Measurements from ENCODE around the gene CD247.

The CD247 gene

DNA sequence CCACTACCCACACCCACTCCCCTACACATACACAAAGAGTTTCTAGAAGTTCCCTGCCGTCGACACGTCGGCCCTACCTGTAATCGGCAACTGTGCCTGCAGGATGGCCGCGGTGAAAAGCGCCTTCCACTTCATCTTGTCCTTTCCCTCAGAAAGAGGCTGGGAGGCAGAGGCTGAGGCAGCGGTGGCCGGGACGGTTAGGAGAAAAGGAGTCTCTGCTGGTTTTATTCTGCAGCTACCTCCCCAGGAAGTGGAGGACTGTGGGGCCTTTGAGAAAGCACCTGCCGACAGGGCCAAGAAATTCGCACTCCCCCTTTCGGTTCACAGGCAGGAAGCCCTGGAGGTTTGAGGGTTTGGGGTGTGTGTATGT lies at the start of gene CD247:
Gene CD247 (minus strand): TSS at position 199 of the 370 bp plus-strand sequence. CDS start 64 bp downstream, at position 135.
- Histone ChIP-seq H3K9ac (ENCODE audit: low read depth, low read length, poor library complexity, severe bottlenecking) (peak within 1 kb of the TSS; percentile 95), H3K4me2 (ENCODE audit: low read depth, low read length, poor library complexity, severe bottlenecking) (peak within 1 kb of the TSS; percentile 94)

DNA sequence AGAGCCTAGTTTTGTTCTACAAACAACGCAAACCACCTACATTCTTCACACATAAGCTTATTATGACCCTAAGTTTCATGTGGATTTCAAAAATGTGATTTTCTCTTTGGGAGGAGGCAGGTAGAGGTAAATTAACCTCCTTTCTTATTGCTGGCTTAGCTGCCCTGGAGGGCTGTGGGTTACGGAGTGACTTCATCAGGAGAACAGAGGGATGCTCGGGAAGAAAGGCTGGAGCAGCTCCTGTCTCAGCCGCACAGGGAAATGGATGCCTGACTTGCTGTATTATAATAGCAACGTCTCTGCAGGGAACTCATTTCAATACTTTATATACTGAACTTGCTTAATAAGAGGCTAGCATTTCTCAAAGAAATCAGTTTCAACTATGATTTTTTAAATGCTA lies 49.3 kb upstream of the CD247 start:
- Histone ChIP-seq H3K9ac (ENCODE audit: low read depth, low read length, poor library complexity, severe bottlenecking) (peak overlapping the region; percentile 22), H3K9me2 (replicated peaks; ENCODE audit: low read depth, low read length) (no peaks in the 10 kb centered on the region), H3K4me1 (ENCODE audit: insufficient read depth, low read length, poor library complexity, severe bottlenecking) (peaks cover 14% of the 10 kb centered on the region), H2AFZ (ENCODE audit: low read length) (peak overlapping the region; percentile 38; the same call in 1 of the 2 replicates), H3K4me3 (ENCODE audit: low read length, poor library complexity, severe bottlenecking) (no peak overlapping the region), H4K20me1 (ENCODE audit: insufficient read depth, low read length, poor library complexity, severe bottlenecking) (no peaks in the 10 kb centered on the region), H3K27me3 (ENCODE audit: insufficient read depth, low read length, poor library complexity, severe bottlenecking) (no peaks in the 10 kb centered on the region), H3K79me2 (ENCODE audit: insufficient read depth, low read length) (no peaks in the 10 kb centered on the region), H3F3A (ENCODE audit: low read depth) (no peaks in the 10 kb centered on the region; the same call in 1 of the 2 replicates), H3K4me2 (ENCODE audit: low read depth, low read length, poor library complexity, severe bottlenecking) (no peak overlapping the region), H3K36me3 (ENCODE audit: insufficient read depth, low read length) (no peaks in the 10 kb centered on the region), H3K9me3 (ENCODE audit: insufficient read depth, low read depth, low read length) (no peaks in the 10 kb centered on the region)
- TF ChIP-seq, protein P1, sequence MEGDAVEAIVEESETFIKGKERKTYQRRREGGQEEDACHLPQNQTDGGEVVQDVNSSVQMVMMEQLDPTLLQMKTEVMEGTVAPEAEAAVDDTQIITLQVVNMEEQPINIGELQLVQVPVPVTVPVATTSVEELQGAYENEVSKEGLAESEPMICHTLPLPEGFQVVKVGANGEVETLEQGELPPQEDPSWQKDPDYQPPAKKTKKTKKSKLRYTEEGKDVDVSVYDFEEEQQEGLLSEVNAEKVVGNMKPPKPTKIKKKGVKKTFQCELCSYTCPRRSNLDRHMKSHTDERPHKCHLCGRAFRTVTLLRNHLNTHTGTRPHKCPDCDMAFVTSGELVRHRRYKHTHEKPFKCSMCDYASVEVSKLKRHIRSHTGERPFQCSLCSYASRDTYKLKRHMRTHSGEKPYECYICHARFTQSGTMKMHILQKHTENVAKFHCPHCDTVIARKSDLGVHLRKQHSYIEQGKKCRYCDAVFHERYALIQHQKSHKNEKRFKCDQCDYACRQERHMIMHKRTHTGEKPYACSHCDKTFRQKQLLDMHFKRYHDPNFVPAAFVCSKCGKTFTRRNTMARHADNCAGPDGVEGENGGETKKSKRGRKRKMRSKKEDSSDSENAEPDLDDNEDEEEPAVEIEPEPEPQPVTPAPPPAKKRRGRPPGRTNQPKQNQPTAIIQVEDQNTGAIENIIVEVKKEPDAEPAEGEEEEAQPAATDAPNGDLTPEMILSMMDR (conservative IDR thresholded peaks at IDR 0.05; ENCODE audit: low read length) = no peak

More for the DNA sequence above, at the start of gene CD247:
- H3K27me3 ChIP-seq (ENCODE audit: insufficient read depth, low read length, poor library complexity, severe bottlenecking) = no peaks in the 10 kb centered on the region
- TF ChIP-seq, protein P1 (conservative IDR thresholded peaks at IDR 0.05; ENCODE audit: low read length) = peak; percentile 53
- no peak for TF ChIP-seq EZH2phosphoT487 (IDR thresholded peaks at IDR 0.05; ENCODE audit: borderline replicate concordance)
- peak within 1 kb of the TSS; percentile 92 for H3K4me3 ChIP-seq (ENCODE audit: low read length, poor library complexity, severe bottlenecking)
- H3F3A ChIP-seq (ENCODE audit: low read depth) = no peaks in the 10 kb centered on the region
- H3K9me3 ChIP-seq (ENCODE audit: insufficient read depth, low read depth, low read length) = no peaks in the 10 kb centered on the region
- H3K79me2 ChIP-seq (ENCODE audit: insufficient read depth, low read length) = peaks cover 51% of the 10 kb centered on the region
- peak within 1 kb of the TSS; percentile 90 for H2AFZ ChIP-seq (ENCODE audit: low read length)
- H3K36me3 ChIP-seq (ENCODE audit: insufficient read depth, low read length) = no peaks in the 10 kb centered on the region
- H3K4me1 ChIP-seq (ENCODE audit: insufficient read depth, low read length, poor library complexity, severe bottlenecking) = peaks cover 43% of the 10 kb centered on the region
- no peaks in the 10 kb centered on the region for H3K9me2 ChIP-seq (replicated peaks; ENCODE audit: low read depth, low read length)
- H4K20me1 ChIP-seq (ENCODE audit: insufficient read depth, low read length, poor library complexity, severe bottlenecking) = peaks cover 31% of the 10 kb centered on the region

DNA sequence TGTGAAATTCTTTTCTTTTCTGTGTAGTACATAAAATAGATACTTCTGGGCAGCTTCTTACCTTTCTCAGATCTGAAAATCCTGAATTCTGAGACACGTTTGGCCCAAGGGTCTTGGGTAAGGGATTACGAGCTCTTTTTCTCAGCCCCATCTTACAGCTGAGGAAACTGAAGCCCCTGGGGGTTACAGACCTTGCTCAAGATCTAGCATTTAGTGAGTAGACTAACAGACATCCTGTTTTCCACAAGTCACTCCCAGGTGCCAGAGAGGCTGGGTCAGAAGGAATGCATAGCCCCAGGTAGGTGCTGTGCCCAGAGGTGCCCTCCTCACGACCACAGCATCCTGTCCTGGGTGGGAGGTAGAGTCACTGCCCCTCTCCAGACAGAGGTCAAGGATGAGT lies 48.4 kb upstream of the CD247 start:
- Histone ChIP-seq H3K36me3 (ENCODE audit: insufficient read depth, low read length) (no peaks in the 10 kb centered on the region), H3F3A (ENCODE audit: low read depth) (no peaks in the 10 kb centered on the region; the same call in 1 of the 2 replicates), H3K9me2 (replicated peaks; ENCODE audit: low read depth, low read length) (no peaks in the 10 kb centered on the region), H3K4me3 (ENCODE audit: low read length, poor library complexity, severe bottlenecking) (no peak overlapping the region), H2AFZ (ENCODE audit: low read length) (peak overlapping the region; percentile 38; the same call in 1 of the 2 replicates), H4K20me1 (ENCODE audit: insufficient read depth, low read length, poor library complexity, severe bottlenecking) (no peaks in the 10 kb centered on the region), H3K4me1 (ENCODE audit: insufficient read depth, low read length, poor library complexity, severe bottlenecking) (peaks cover 14% of the 10 kb centered on the region), H3K27me3 (ENCODE audit: insufficient read depth, low read length, poor library complexity, severe bottlenecking) (no peaks in the 10 kb centered on the region), H3K9me3 (ENCODE audit: insufficient read depth, low read depth, low read length) (no peaks in the 10 kb centered on the region), H3K4me2 (ENCODE audit: low read depth, low read length, poor library complexity, severe bottlenecking) (no peak overlapping the region), H3K79me2 (ENCODE audit: insufficient read depth, low read length) (no peaks in the 10 kb centered on the region), H3K9ac (ENCODE audit: low read depth, low read length, poor library complexity, severe bottlenecking) (no peak overlapping the region)
- TF ChIP-seq, protein P1 (conservative IDR thresholded peaks at IDR 0.05; ENCODE audit: low read length) = no peak
- TF ChIP-seq EZH2phosphoT487 (IDR thresholded peaks at IDR 0.05; ENCODE audit: borderline replicate concordance) = no peak
